Mesendoderm (in vitro differentiated cells): ENCODE measurements around the gene GNAQ.

Experiments
- DNase-seq: peaks from one replicate; pipeline ENCODE4 v3.0.0; 2013
- H2AK5ac ChIP-seq: 2 replicates; pipeline ENCODE4 v1.6.1; 2013; ENCODE audit warnings: low read length, inconsistent platforms
- H2BK120ac ChIP-seq: 2 replicates; pipeline ENCODE4 v1.6.1; 2013; ENCODE audit warnings: low read depth, mild to moderate bottlenecking, low read length, moderate library complexity, mixed read lengths
- H2BK15ac ChIP-seq: replicated peaks from 2 replicates; pipeline ENCODE4 v1.6.1; 2013; ENCODE audit warnings: low read depth, mild to moderate bottlenecking, moderate library complexity
- H2BK5ac ChIP-seq: 2 replicates; pipeline ENCODE4 v1.6.1; 2013; ENCODE audit warnings: low read length, inconsistent platforms
- H3K18ac ChIP-seq: 2 replicates; pipeline ENCODE4 v1.6.1; 2013; ENCODE audit warnings: mild to moderate bottlenecking, low read length, mixed read lengths
- H3K23ac ChIP-seq: one replicate; pipeline ENCODE4 v1.6.1; 2013; ENCODE audit warnings: low read length
- H3K27ac ChIP-seq: 2 replicates; pipeline ENCODE4 v1.5.1; 2013; ENCODE audit warnings: low read depth, mild to moderate bottlenecking, inconsistent platforms, low read length, moderate library complexity
- H3K27me3 ChIP-seq: 2 replicates; pipeline ENCODE4 v1.6.1; 2013; ENCODE audit warnings: low read length, control low read depth, mild to moderate bottlenecking, inconsistent platforms; ENCODE audit not compliant: insufficient read depth, poor library complexity
- H3K36me3 ChIP-seq: 2 replicates; pipeline ENCODE4 v1.6.1; 2013; ENCODE audit warnings: low read length, inconsistent platforms; ENCODE audit not compliant: control insufficient read depth, insufficient read depth
- H3K4ac ChIP-seq: one replicate; pipeline ENCODE4 v1.6.1; 2013; ENCODE audit warnings: low read depth, mild to moderate bottlenecking, low read length, moderate library complexity
- H3K4me1 ChIP-seq: 2 replicates; pipeline ENCODE4 v1.6.1; 2013; ENCODE audit warnings: low read depth, low read length, inconsistent platforms; ENCODE audit not compliant: control insufficient read depth
- H3K4me2 ChIP-seq: 2 replicates; pipeline ENCODE4 v1.6.1; 2013; ENCODE audit warnings: low read length
- H3K4me3 ChIP-seq: 2 replicates; pipeline ENCODE4 v1.5.1; 2013; ENCODE audit warnings: mild to moderate bottlenecking, low read length
- H3K56ac ChIP-seq: one replicate; pipeline ENCODE4 v1.6.1; 2013; ENCODE audit warnings: low read length
- H3K79me1 ChIP-seq: 2 replicates; pipeline ENCODE4 v1.6.1; 2013; ENCODE audit warnings: low read length, inconsistent platforms
- H3K79me2 ChIP-seq: 2 replicates; pipeline ENCODE4 v1.6.1; 2013; ENCODE audit warnings: mild to moderate bottlenecking, low read length; ENCODE audit not compliant: control insufficient read depth, insufficient read depth
- H3K9ac ChIP-seq: 2 replicates; pipeline ENCODE4 v1.6.1; 2013; ENCODE audit warnings: low read length, inconsistent platforms
- H4K5ac ChIP-seq: one replicate; pipeline ENCODE4 v1.6.1; 2013; ENCODE audit warnings: low read length
- H4K8ac ChIP-seq: one replicate; pipeline ENCODE4 v1.6.1; 2013; ENCODE audit warnings: low read depth, mild to moderate bottlenecking, control low read depth, low read length, moderate library complexity
- WGBS: extraction: QIAGEN DNeasy Blood & Tissue Kit; methylation state at CpG from one replicate; pipeline ENCODE4 v1.1.7; 2013; ENCODE audit warnings: low lambda C conversion rate, missing lambda C conversion rate; ENCODE audit not compliant: insufficient coverage; ENCODE audit errors: extremely low coverage; 5-methylcytosine and 5-hydroxymethylcytosine counted together

Gene GNAQ

DNA sequence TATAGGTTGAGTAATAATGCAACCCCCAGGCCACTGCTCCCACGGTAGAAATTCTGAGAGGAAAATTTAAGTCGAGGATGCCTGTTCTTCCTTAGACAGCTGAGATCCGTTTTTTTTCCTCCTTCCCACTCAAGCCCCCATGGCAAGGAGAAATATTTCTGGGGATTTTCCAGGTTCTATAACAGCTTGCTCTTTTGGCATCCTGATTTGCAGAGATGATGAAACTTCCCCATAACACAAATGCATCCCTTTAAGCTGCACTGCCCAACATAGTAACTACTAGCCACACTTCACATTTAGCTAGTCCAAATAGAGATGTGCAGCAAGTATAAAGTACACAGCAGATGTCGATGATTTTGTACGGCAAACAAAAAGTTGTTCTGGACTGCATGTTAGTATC, 351.0 kb downstream of the GNAQ start:
- H3K23ac ChIP-seq, result no peak overlapping the region
- DNase-seq, result no peak

DNA sequence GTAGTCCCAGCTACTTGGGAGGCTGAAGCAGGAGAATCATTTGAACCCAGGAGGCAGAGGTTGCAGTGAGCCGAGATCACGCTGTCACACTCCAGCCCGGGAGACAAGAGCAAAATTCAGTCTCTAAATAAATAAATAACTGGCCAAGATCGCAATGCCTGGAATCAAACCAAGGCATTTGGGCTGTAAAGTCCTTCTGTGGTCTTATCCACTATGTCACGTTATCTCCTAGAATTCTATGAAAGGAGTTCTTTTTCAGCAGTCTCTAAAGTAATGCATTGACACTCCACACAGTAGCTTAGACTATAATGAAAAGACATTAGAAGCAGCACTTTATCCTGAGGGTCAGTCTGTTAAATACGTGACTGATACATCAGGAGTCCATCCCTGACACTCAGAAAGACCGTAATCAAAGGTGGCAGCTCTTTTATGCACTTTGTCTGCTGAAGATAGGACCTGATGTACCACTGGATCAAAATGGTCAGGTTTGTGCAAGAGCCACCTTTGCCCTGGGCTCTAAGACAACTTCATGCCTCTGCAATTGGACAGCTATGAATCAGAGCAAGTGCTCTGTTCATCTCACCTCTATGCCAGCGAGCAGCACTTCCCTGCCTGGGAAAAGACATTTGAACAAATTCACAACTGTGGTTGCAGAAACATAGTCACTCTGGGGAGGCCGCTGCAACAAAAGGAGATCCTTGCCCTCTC, 351.8 kb downstream of the GNAQ start:
- H2AK5ac ChIP-seq, result no peak overlapping the region
- H3K4me2 ChIP-seq, result no peak overlapping the region
- H3K4me3 ChIP-seq, result no peak overlapping the region
- H3K36me3 ChIP-seq, result no peaks in the 10 kb centered on the region
- H3K79me2 ChIP-seq, result no peaks in the 10 kb centered on the region
- no peak overlapping the region for H3K18ac ChIP-seq
- no peaks in the 10 kb centered on the region for H3K27me3 ChIP-seq
- H3K79me1 ChIP-seq, result no peaks in the 10 kb centered on the region
- no peak overlapping the region for H2BK5ac ChIP-seq
- no CpG with 5 or more reads among the region's 9 CpGs for WGBS
- no peaks in the 10 kb centered on the region for H3K4me1 ChIP-seq
- H3K23ac ChIP-seq, result no peak overlapping the region
- no peak overlapping the region for H3K27ac ChIP-seq
- no peak overlapping the region for H3K9ac ChIP-seq
- no peak overlapping the region for H4K5ac ChIP-seq
- H4K8ac ChIP-seq, result no peak overlapping the region
- H2BK15ac ChIP-seq, result no peak overlapping the region
- DNase-seq, result no peak
- H3K4ac ChIP-seq, result no peak overlapping the region
- H2BK120ac ChIP-seq, result no peak overlapping the region
- H3K56ac ChIP-seq, result no peak overlapping the region

More for the DNA sequence above, 351.0 kb downstream of the GNAQ start:
- no CpG with 5 or more reads among the region's 5 CpGs for WGBS
- Histone ChIP-seq H2BK15ac (no peak overlapping the region), H3K4ac (no peak overlapping the region), H2AK5ac (no peak overlapping the region), H2BK5ac (no peak overlapping the region), H3K56ac (no peak overlapping the region), H3K27me3 (no peaks in the 10 kb centered on the region), H3K4me2 (no peak overlapping the region), H3K79me2 (no peaks in the 10 kb centered on the region), H3K36me3 (no peaks in the 10 kb centered on the region), H3K4me1 (no peaks in the 10 kb centered on the region), H3K79me1 (no peaks in the 10 kb centered on the region), H3K18ac (no peak overlapping the region), H4K8ac (no peak overlapping the region), H3K4me3 (no peak overlapping the region), H2BK120ac (no peak overlapping the region), H3K27ac (no peak overlapping the region), H3K9ac (no peak overlapping the region), H4K5ac (no peak overlapping the region)

DNA sequence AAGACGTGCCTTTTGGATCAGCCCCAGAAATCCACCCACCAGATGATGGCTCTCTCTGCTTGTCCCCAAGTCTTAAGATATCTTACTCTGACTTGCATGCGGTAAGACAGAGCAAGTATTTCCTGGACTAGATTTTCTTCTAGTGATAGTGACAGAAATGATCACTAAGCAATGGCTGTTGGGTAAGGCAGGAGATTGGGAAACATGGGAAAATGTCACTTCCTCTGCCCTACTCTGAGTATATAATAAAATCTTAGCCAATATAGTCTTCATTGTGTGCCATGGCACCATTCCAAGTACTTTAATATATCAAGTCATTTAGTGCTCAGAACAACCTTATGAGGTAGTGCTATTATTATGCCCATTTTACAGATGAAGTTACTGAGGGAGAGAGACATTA, 352.5 kb downstream of the GNAQ start:
- no peak overlapping the region for H4K5ac ChIP-seq
- WGBS, result no CpG with 5 or more reads among the region's 2 CpGs
- H4K8ac ChIP-seq, result no peak overlapping the region
- no peak overlapping the region for H3K56ac ChIP-seq
- no peaks in the 10 kb centered on the region for H3K27me3 ChIP-seq
- H3K4me2 ChIP-seq, result no peak overlapping the region
- H2BK120ac ChIP-seq, result no peak overlapping the region
- no peak overlapping the region for H3K4me3 ChIP-seq
- H3K9ac ChIP-seq, result no peak overlapping the region
- no peaks in the 10 kb centered on the region for H3K79me1 ChIP-seq
- no peak overlapping the region for H3K23ac ChIP-seq
- H3K27ac ChIP-seq, result no peak overlapping the region
- no peak overlapping the region for H3K4ac ChIP-seq
- DNase-seq, result no peak
- no peaks in the 10 kb centered on the region for H3K4me1 ChIP-seq
- H3K36me3 ChIP-seq, result no peaks in the 10 kb centered on the region
- H3K79me2 ChIP-seq, result no peaks in the 10 kb centered on the region
- H3K18ac ChIP-seq, result no peak overlapping the region
- no peak overlapping the region for H2BK5ac ChIP-seq
- H2AK5ac ChIP-seq, result no peak overlapping the region
- H2BK15ac ChIP-seq, result no peak overlapping the region

DNA sequence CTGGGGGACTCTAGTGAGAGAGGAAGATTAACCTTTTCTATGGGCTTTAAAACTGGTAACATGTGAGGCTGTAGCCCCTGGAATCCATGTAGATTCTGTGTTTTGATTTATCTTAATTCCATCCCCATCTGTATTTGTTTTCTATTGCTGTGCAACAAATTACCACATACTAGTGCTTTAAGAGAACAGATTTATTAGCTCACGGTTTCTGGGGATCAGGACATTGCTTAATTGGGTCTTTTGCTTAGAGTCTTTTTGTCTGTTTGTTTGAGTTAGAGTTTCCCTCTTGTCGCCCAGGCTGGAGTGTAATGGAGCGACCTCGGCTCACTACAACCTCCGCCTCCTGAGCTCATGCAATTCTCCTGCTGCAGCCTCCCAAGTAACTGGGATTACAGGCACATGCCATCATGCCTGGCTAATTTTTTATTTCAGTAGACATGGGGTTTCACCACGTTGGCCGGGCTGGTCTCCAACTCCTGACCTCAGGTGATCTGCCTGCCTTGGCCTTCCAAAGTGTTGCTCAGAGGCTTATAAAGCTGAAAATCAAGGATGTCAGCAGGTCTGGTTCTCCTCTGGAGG, 353.6 kb downstream of the GNAQ start:
- no peaks in the 10 kb centered on the region for H3K27me3 ChIP-seq
- no peak overlapping the region for H3K4ac ChIP-seq
- no peak for DNase-seq
- no peaks in the 10 kb centered on the region for H3K36me3 ChIP-seq
- H3K79me2 ChIP-seq, result no peaks in the 10 kb centered on the region
- no peak overlapping the region for H4K8ac ChIP-seq
- no peak overlapping the region for H3K27ac ChIP-seq
- no CpG with 5 or more reads among the region's 7 CpGs for WGBS
- H3K9ac ChIP-seq, result no peak overlapping the region
- no peak overlapping the region for H3K4me3 ChIP-seq
- H2BK120ac ChIP-seq, result no peak overlapping the region
- no peaks in the 10 kb centered on the region for H3K79me1 ChIP-seq
- no peak overlapping the region for H3K4me2 ChIP-seq
- H4K5ac ChIP-seq, result no peak overlapping the region
- no peak overlapping the region for H2BK15ac ChIP-seq
- H2BK5ac ChIP-seq, result no peak overlapping the region
- H2AK5ac ChIP-seq, result no peak overlapping the region
- no peak overlapping the region for H3K18ac ChIP-seq
- H3K23ac ChIP-seq, result no peak overlapping the region
- no peak overlapping the region for H3K56ac ChIP-seq
- H3K4me1 ChIP-seq, result no peaks in the 10 kb centered on the region

DNA sequence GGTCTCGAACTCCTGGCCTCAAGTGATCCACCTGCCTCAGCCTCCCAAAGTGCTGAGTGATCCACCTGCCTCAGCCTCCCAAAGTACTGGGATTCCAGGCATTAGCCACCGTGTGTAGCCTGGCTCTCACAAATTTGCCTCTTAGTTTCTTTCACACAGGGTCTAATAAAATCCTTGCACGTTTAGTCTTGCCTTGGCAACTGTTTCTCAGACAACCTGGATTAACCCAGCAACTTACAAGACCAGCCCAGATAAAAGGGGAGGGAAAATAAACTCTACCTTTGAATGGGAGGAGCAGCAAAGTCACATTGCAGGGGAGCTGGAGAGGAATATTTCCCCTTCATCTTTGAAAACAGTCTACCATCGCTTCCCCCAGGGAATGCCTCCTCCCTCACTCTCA, 354.2 kb downstream of the GNAQ start:
- H3K9ac ChIP-seq, result no peak overlapping the region
- no peak overlapping the region for H3K23ac ChIP-seq
- H3K79me2 ChIP-seq, result no peaks in the 10 kb centered on the region
- no peak overlapping the region for H4K5ac ChIP-seq
- no peak overlapping the region for H3K4me2 ChIP-seq
- no peaks in the 10 kb centered on the region for H3K36me3 ChIP-seq
- H3K4me3 ChIP-seq, result no peak overlapping the region
- no peak overlapping the region for H3K18ac ChIP-seq
- no peak overlapping the region for H2BK15ac ChIP-seq
- H3K56ac ChIP-seq, result no peak overlapping the region
- DNase-seq, result no peak
- H2BK120ac ChIP-seq, result no peak overlapping the region
- no peaks in the 10 kb centered on the region for H3K4me1 ChIP-seq
- H3K4ac ChIP-seq, result no peak overlapping the region
- no peak overlapping the region for H4K8ac ChIP-seq
- no peak overlapping the region for H2AK5ac ChIP-seq
- WGBS, result no CpG with 5 or more reads among the region's 4 CpGs
- H3K79me1 ChIP-seq, result no peaks in the 10 kb centered on the region
- H3K27me3 ChIP-seq, result no peaks in the 10 kb centered on the region
- H3K27ac ChIP-seq, result no peak overlapping the region
- H2BK5ac ChIP-seq, result no peak overlapping the region
